ENCODE measurements around the gene MAPKAPK2. TPM values are rescaled to one million over a fixed set of nuclear protein-coding genes. Genes with fewer than 3 reads are reported as not detected.

MAPKAPK2 gene
- total and polyA plus RNA-seq, 7 donors: 32.1 to 61.4 (median 39.3) TPM

DNA sequence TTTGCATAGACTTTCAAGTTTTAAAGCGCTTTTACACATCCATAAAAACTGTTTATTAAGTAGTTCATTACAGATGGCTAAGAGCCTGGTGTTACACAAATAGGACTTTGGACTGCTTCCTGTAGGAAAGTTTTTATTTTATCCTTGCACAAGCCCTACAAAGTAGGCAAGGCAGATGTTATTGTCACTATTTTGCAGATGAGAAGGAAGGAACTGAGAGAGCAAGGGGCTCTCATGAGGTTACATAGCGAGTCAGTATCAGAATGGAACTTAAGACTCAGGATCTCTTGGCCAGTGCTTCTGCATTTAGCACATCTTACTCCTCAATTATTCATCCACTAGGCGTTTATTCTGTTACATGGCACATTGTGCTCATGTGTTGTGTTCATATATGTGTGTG, 2.6 kb upstream of the MAPKAPK2 start:
- WGBS, 2 donors: 46 to 47% methylated on average over 3 of the region's 3 CpGs
- no peaks in the 10 kb centered on the region for H3K36me3 ChIP-seq
- H3K4me1 ChIP-seq: peaks cover 0 to 16% (median 14%) of the 10 kb centered on the region in 4 donors
- H3K9me3 ChIP-seq: no peaks in the 10 kb centered on the region
- H3K4me3 ChIP-seq: no peak overlapping the region
- no peak for DNase-seq
- no peaks in the 10 kb centered on the region for H3K27me3 ChIP-seq
- intact Hi-C loops (cut with DNase I): no loop called here
- H3K27ac ChIP-seq: no peak overlapping the region
- no peak for TF ChIP-seq CTCF (IDR thresholded peaks at IDR 0.05)

DNA sequence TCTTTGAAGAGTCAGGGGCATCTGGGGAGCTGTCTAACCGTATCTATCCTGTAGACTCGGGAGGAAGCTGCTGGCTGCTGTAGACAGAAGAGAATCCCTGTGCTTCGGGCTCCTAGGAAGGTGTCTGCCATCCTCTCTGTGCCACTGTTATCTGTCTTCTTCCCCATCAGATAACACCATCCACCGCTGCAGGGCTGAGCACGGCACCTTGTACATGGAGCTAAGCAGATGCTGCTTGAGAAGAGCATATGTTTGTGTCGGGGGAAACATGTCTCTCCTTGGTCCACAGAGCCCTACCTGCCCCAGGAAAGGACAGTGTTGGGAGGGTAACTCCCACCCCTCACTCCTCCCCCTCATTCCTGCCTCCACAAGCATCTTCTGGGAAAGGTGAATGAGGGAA, 1.4 kb upstream of the MAPKAPK2 start:
- TF ChIP-seq CTCF (IDR thresholded peaks at IDR 0.05) (no peak), EP300 (IDR thresholded peaks at IDR 0.05) (no peak), POLR2A (IDR thresholded peaks at IDR 0.05) (no peak), POLR2AphosphoS5 (IDR thresholded peaks at IDR 0.05) (no peak)
- 89 to 95% methylated on average over 6 of the region's 6 CpGs for WGBS, 2 donors
- peak; percentile 55 for DNase-seq

GRCh38 chr1:206684003-206684402, 702 bp upstream of the MAPKAPK2 start:
- Histone ChIP-seq H3K4me1 (peaks cover 0 to 35% (median 33%) of the 10 kb centered on the region in 4 donors), H3K27me3 (no peaks in the 10 kb centered on the region), H3K4me3 (peak overlapping the region in 3 of 4 donors; percentile 74 to 89 (median 82)), H3K9me3 (no peaks in the 10 kb centered on the region), H3K27ac (peak overlapping the region in 1 of 4 donors; percentile 95), H3K36me3 (no peaks in the 10 kb centered on the region)
- WGBS, 2 donors: 64 to 67% methylated on average over 8 of the region's 8 CpGs
- intact Hi-C loops (cut with DNase I): no loop called here
- TF ChIP-seq EP300 (IDR thresholded peaks at IDR 0.05) (no peak), POLR2A (IDR thresholded peaks at IDR 0.05) (no peak)
- peak; percentile 56 for DNase-seq

More for the DNA sequence above, 1.4 kb upstream of the MAPKAPK2 start:
- no peaks in the 10 kb centered on the region for H3K9me3 ChIP-seq
- no peaks in the 10 kb centered on the region for H3K27me3 ChIP-seq
- H3K4me3 ChIP-seq: no peak overlapping the region
- H3K27ac ChIP-seq: no peak overlapping the region
- peaks cover 0 to 28% (median 26%) of the 10 kb centered on the region in 4 donors for H3K4me1 ChIP-seq
- no peaks in the 10 kb centered on the region for H3K36me3 ChIP-seq
- intact Hi-C loops (cut with DNase I): no loop called here

DNA sequence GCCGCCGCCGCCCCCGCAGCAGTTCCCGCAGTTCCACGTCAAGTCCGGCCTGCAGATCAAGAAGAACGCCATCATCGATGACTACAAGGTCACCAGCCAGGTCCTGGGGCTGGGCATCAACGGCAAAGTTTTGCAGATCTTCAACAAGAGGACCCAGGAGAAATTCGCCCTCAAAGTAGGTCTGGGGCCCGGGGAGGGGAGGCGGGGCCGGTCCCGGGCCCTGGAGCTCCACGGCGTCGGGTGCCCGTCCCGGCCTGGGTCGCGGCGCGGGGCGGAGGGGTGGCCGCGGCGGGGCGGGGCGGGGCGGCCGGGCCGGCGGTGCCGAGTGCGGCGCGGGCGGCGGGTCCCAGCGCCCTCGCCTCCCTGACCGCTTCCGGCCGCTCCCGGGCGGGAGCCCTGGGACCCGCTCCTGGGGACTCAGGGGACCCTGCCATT, 646 bp downstream of the MAPKAPK2 start:
- peaks cover 0 to 49% (median 46%) of the 10 kb centered on the region in 4 donors for H3K4me1 ChIP-seq
- H3K27ac ChIP-seq: peak overlapping the region; percentile 95 to 100 (median 97)
- peak overlapping the region; percentile 73 to 89 (median 78) for H3K4me3 ChIP-seq
- intact Hi-C loops (cut with DNase I): no loop called here
- H3K9me3 ChIP-seq: no peaks in the 10 kb centered on the region
- H3K27me3 ChIP-seq: no peaks in the 10 kb centered on the region
- DNase-seq: peak; percentile 70
- H3K36me3 ChIP-seq: no peaks in the 10 kb centered on the region
- WGBS, 2 donors: 1% methylated on average over 48 of the region's 48 CpGs
- TF ChIP-seq POLR2AphosphoS5 (IDR thresholded peaks at IDR 0.05) (no peak), POLR2A (IDR thresholded peaks at IDR 0.05) (no peak), EP300 (IDR thresholded peaks at IDR 0.05) (no peak), CTCF (IDR thresholded peaks at IDR 0.05) (no peak)

DNA sequence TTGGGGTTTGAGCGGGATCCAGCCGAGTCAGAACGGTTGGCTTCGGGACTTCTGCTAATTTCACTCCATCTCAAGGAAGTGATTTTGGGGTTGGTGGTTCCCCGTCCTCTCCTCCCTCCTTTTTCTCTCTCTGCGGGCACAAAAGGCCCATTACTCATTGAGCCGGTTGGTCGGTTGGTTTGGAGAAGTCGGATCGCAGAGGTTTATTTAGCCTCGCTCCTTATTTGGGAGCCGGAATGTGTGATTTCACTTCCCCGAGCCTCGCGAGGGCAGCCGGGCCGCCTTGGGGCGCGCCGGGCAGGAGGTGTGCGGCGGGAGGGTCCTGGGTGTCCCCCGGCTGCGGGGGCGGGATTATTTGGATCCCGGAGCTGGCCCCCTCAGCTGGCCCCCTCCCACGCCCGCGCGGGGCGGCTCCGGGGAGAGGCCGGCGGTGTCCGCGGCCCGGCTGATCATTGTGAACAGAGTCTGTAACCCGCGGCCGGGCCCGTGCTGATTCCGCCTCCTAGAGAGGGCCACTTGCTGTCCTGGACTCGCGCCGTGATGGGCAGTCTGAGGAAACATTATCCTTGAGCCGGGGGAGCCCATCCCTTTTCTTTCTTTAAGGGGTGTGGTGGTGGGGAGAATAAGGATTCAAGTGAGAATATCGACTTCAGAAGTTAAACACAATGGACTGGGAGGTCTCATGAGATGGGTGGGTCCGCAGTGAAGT, 1.2 kb downstream of the MAPKAPK2 start:
- intact Hi-C loops (cut with DNase I): no loop called here
- H3K9me3 ChIP-seq: no peaks in the 10 kb centered on the region
- H3K4me1 ChIP-seq: peaks cover 0 to 54% (median 51%) of the 10 kb centered on the region in 4 donors
- no peaks in the 10 kb centered on the region for H3K27me3 ChIP-seq
- H3K27ac ChIP-seq: peak overlapping the region; percentile 95 to 100 (median 97)
- TF ChIP-seq CTCF (IDR thresholded peaks at IDR 0.05) (no peak), POLR2AphosphoS5 (IDR thresholded peaks at IDR 0.05) (peak; percentile 61 to 85 (median 74)), EP300 (IDR thresholded peaks at IDR 0.05) (no peak), POLR2A (IDR thresholded peaks at IDR 0.05) (peak in 1 of 2 donors; percentile 67)
- WGBS, 2 donors: 0% methylated on average over 48 of the region's 48 CpGs
- peak overlapping the region; percentile 73 to 89 (median 78) for H3K4me3 ChIP-seq
- no peaks in the 10 kb centered on the region for H3K36me3 ChIP-seq
- peak; percentile 85 for DNase-seq

All from sigmoid colon (tissue), 7 donors.